H1 (cell line): ENCODE data around the gene GPM6B.

Experiments
- EZH2 ChIP-seq: fragments of 200-600 bp; sonication (generic); IDR thresholded peaks from 2 replicates; pipeline ENCODE4 v1.7.1; 2012; ENCODE audit warnings: low read depth, mild to moderate bottlenecking, moderate library complexity, low read length, inconsistent platforms; ENCODE audit not compliant: severe bottlenecking
- JUN ChIP-seq: IDR thresholded peaks from 2 replicates; pipeline ENCODE4 v1.6.1; 2011; ENCODE audit warnings: low read depth, mild to moderate bottlenecking, improper control_type of control experiment, low read length
- YY1 ChIP-seq: IDR thresholded peaks from 2 replicates; pipeline ENCODE4 v1.6.1; 2011; ENCODE audit warnings: low read depth, mild to moderate bottlenecking, low read length
- TF ChIP-seq, protein P1 (sequence below): IDR thresholded peaks from 2 replicates; pipeline ENCODE4 v1.6.1; 2012; ENCODE audit warnings: inconsistent platforms
- TF ChIP-seq, protein P2 (sequence below), 3 experiments: IDR thresholded peaks; 1 replicate in 2 of 3; 2 replicates in 1 of 3; pipeline versions ENCODE4 v1.5.1 to v1.6.1; 2011; ENCODE audit warnings: low read length in 3 of 3, mild to moderate bottlenecking in 3 of 3, inconsistent platforms in 2 of 3, low read depth in 1 of 3, moderate library complexity in 1 of 3; ENCODE audit not compliant: insufficient read depth in 1 of 3; ENCODE audit errors: control extremely low read depth in 1 of 3

DNA sequence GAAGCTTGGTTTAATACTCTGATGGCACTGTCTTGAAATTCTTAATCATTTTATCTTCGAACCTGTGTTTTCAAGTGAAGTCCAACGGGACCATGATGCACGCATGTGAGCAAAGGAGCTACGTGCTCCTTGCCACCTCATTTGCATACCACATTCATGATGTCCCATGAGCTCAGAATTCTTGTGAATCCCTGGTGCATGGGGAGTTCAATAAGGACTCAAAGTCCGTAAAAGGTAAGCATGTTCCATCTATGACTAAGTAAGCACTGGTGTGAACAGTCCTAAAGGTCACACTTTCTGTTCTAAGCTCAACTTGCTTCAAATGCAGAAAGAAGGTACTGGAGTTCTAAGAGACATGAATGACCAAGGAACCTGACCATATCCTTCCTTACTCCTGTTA lies 13.1 kb upstream of the GPM6B start:
- TF ChIP-seq YY1 (no peak), JUN (no peak), EZH2 (no peak)
- TF ChIP-seq, protein P1, sequence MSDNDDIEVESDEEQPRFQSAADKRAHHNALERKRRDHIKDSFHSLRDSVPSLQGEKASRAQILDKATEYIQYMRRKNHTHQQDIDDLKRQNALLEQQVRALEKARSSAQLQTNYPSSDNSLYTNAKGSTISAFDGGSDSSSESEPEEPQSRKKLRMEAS, result no peak
- TF ChIP-seq, protein P2, sequence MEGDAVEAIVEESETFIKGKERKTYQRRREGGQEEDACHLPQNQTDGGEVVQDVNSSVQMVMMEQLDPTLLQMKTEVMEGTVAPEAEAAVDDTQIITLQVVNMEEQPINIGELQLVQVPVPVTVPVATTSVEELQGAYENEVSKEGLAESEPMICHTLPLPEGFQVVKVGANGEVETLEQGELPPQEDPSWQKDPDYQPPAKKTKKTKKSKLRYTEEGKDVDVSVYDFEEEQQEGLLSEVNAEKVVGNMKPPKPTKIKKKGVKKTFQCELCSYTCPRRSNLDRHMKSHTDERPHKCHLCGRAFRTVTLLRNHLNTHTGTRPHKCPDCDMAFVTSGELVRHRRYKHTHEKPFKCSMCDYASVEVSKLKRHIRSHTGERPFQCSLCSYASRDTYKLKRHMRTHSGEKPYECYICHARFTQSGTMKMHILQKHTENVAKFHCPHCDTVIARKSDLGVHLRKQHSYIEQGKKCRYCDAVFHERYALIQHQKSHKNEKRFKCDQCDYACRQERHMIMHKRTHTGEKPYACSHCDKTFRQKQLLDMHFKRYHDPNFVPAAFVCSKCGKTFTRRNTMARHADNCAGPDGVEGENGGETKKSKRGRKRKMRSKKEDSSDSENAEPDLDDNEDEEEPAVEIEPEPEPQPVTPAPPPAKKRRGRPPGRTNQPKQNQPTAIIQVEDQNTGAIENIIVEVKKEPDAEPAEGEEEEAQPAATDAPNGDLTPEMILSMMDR (IDR thresholded peaks at IDR 0.05; ENCODE audit: control extremely low read depth in 1 of 3, insufficient read depth in 1 of 3, low read depth in 1 of 3, low read length in 3 of 3), result no peak
